Esophagus squamous epithelium (tissue), 4 donors: ENCODE measurements around the gene TRIM24.

Source experiments
- CTCF ChIP-seq, 6 experiments: fragments of 450-650 bp in 4 of 6; fragments of 200-600 bp in 2 of 6; sonication (generic) in 2 of 6; IDR thresholded peaks; one replicate each; pipeline ENCODE4 v1.5.1; 2016 to 2019; ENCODE audit warnings: antibody characterized with exemption in 6 of 6, mild to moderate bottlenecking in 4 of 6, moderate library complexity in 4 of 6
- POLR2A ChIP-seq, 4 donors: fragments of 450-650 bp; IDR thresholded peaks; one replicate each; pipeline ENCODE4 v1.6.1; 2017; ENCODE audit warnings: antibody characterized with exemption in 4 of 4, mild to moderate bottlenecking in 4 of 4, moderate library complexity in 3 of 4

GRCh38 chr7:138618933-138619332 is 158.9 kb downstream of the TRIM24 start:
- TF ChIP-seq POLR2A (IDR thresholded peaks at IDR 0.05) (no peak), CTCF (IDR thresholded peaks at IDR 0.05) (no peak)
